PFSK-1 (cell line): ENCODE results near the gene HTN3.

ENCODE experiments used
- FOXP2 ChIP-seq: optimal IDR thresholded peaks from 2 replicates; pipeline ENCODE3; 2011; ENCODE audit warnings: borderline replicate concordance, control low read depth, inconsistent platforms; ENCODE audit not compliant: insufficient read depth; ENCODE audit errors: extremely low read length, extremely low read depth
- POLR2AphosphoS5 ChIP-seq: IDR thresholded peaks from 2 replicates; pipeline ENCODE4 v1.6.1; 2012; ENCODE audit warnings: low read depth, mild to moderate bottlenecking, control low read depth, low read length, moderate library complexity
- REST ChIP-seq, 2 experiments: IDR thresholded peaks; 2 replicates each; pipeline versions ENCODE4 v1.6.1 to v1.8.0; 2011 to 2012; ENCODE audit warnings: low read depth in 2 of 2, low read length in 2 of 2, control low read depth in 1 of 2, inconsistent platforms in 1 of 2, mild to moderate bottlenecking in 1 of 2, moderate library complexity in 1 of 2; ENCODE audit not compliant: insufficient read depth in 1 of 2
- SIN3A ChIP-seq: IDR thresholded peaks from 2 replicates; pipeline ENCODE4 v1.6.1; 2012; ENCODE audit warnings: mild to moderate bottlenecking, low read length, moderate library complexity, borderline replicate concordance; ENCODE audit not compliant: insufficient read depth
- TAF1 ChIP-seq: IDR thresholded peaks from 2 replicates; pipeline ENCODE4 v1.6.1; 2012; ENCODE audit warnings: low read length, control low read depth, borderline replicate concordance; ENCODE audit not compliant: insufficient read depth

HTN3 gene

GRCh38 chr4:70059149-70059548 is 30.9 kb downstream of the HTN3 start:
- TF ChIP-seq FOXP2 (no peak), TAF1 (no peak), POLR2AphosphoS5 (no peak), REST (IDR thresholded peaks at IDR 0.05; ENCODE audit: insufficient read depth in 1 of 2, low read depth in 2 of 2, low read length in 2 of 2) (no peak), SIN3A (no peak)

- TF ChIP-seq FOXP2 (no peak), TAF1 (no peak), REST (IDR thresholded peaks at IDR 0.05; ENCODE audit: insufficient read depth in 1 of 2, low read depth in 2 of 2, low read length in 2 of 2) (no peak), SIN3A (no peak), POLR2AphosphoS5 (no peak)
Measured at GRCh38 chr4:70062000-70062399, 33.7 kb downstream of the HTN3 start.

- TF ChIP-seq REST (IDR thresholded peaks at IDR 0.05; ENCODE audit: insufficient read depth in 1 of 2, low read depth in 2 of 2, low read length in 2 of 2) = no peak
- TF ChIP-seq POLR2AphosphoS5 = no peak
- no peak for TF ChIP-seq SIN3A
- TF ChIP-seq FOXP2 = no peak
- no peak for TF ChIP-seq TAF1
Measured at GRCh38 chr4:70080205-70080604, 51.9 kb downstream of the HTN3 start.
